H1 (cell line): ENCODE measurements around the gene CNGB1. TPM values are rescaled to one million over a fixed set of nuclear protein-coding genes. Genes with fewer than 3 reads are reported as not detected.
A peak's percentile ranks its signal among the peaks of the same experiment; 100 is the strongest.

ENCODE experiments used
- CTCF ChIA-PET: fragments of 300-600 bp; sonication (Branson Sonifier 250); formaldehyde crosslinking; loops from one replicate; lab custom pipeline; 2021; ENCODE audit not compliant: partially characterized antibody; lab: Charles Lee
- POLR2A ChIA-PET: fragments of 300-600 bp; sonication (Branson Sonifier 250); formaldehyde crosslinking; loops from one replicate; lab custom pipeline; 2021; ENCODE audit warnings: inconsistent platforms; ENCODE audit not compliant: partially characterized antibody; lab: Charles Lee
- DNase-seq, 2 experiments: peaks; one replicate each; pipeline versions ENCODE4 v3.0.0 to v3.0.0-alpha.2; 2010 to 2022; ENCODE audit warnings: low spot score in 2 of 2, low read depth in 1 of 2, mixed read lengths in 1 of 2
- FAIRE-seq: peaks from 2 replicates; lab custom pipeline; 2011; peaks lifted over from hg19 to GRCh38; lab: Jason Lieb, UNC
- H2AFZ ChIP-seq: 2 replicates; pipeline ENCODE4 v1.8.1; 2012; ENCODE audit warnings: low read length, inconsistent platforms
- H2AK5ac ChIP-seq: 2 replicates; pipeline ENCODE4 v1.6.1; 2013; ENCODE audit warnings: low read depth, low read length
- H2BK120ac ChIP-seq: replicated peaks from 2 replicates; pipeline ENCODE3; 2013; ENCODE audit warnings: low read depth, low read length, inconsistent platforms
- H2BK12ac ChIP-seq: 2 replicates; pipeline ENCODE4 v1.6.1; 2013; ENCODE audit warnings: low read depth, low read length
- H2BK15ac ChIP-seq: 2 replicates; pipeline ENCODE4 v1.6.1; 2013; ENCODE audit warnings: low read length
- H2BK20ac ChIP-seq: 2 replicates; pipeline ENCODE4 v1.6.1; 2013; ENCODE audit warnings: low read length
- H2BK5ac ChIP-seq: 2 replicates; pipeline ENCODE4 v1.6.1; 2013; ENCODE audit warnings: low read depth, low read length
- H3K14ac ChIP-seq: 2 replicates; pipeline ENCODE4 v1.6.1; 2013; ENCODE audit warnings: inconsistent platforms; ENCODE audit not compliant: insufficient read length
- H3K18ac ChIP-seq: 2 replicates; pipeline ENCODE4 v1.6.1; 2013; ENCODE audit warnings: low read length; ENCODE audit errors: extremely low read depth
- H3K23ac ChIP-seq: 2 replicates; pipeline ENCODE4 v1.6.1; 2013; ENCODE audit warnings: inconsistent platforms; ENCODE audit not compliant: insufficient read length
- H3K23me2 ChIP-seq: 2 replicates; pipeline ENCODE4 v1.6.1; 2013; ENCODE audit warnings: low read depth, low read length
- H3K27ac ChIP-seq: 2 replicates; pipeline ENCODE4 v1.6.1; 2011; ENCODE audit warnings: low read depth, low read length, inconsistent platforms
- H3K27me3 ChIP-seq, 4 experiments: replicated peaks in 1 of 4; 1 replicate in 1 of 4; 2 replicates in 3 of 4; pipeline versions ENCODE4 v1.6.1 to v1.8.1; 2011 to 2013; ENCODE audit warnings: low read length in 3 of 4, mild to moderate bottlenecking in 3 of 4, inconsistent platforms in 2 of 4, mixed read lengths in 2 of 4, moderate library complexity in 1 of 4; ENCODE audit not compliant: control insufficient read depth in 3 of 4, insufficient read depth in 3 of 4; ENCODE audit errors: extremely low read depth in 1 of 4
- H3K36me3 ChIP-seq, 4 experiments: 2 replicates each; pipeline versions ENCODE4 v1.6.1 to v1.8.1; 2011 to 2013; ENCODE audit warnings: mild to moderate bottlenecking in 4 of 4, low read length in 3 of 4, moderate library complexity in 2 of 4, control low read depth in 1 of 4, inconsistent platforms in 1 of 4; ENCODE audit not compliant: insufficient read depth in 4 of 4, control insufficient read depth in 2 of 4
- H3K4ac ChIP-seq: replicated peaks from 2 replicates; pipeline ENCODE3; 2013; ENCODE audit warnings: low read length, low read depth, mixed read lengths, inconsistent platforms; ENCODE audit not compliant: insufficient read length
- H3K4me1 ChIP-seq, 4 experiments: replicated peaks in 1 of 4; 1 replicate in 1 of 4; 2 replicates in 3 of 4; pipeline versions ENCODE4 v1.6.1 to v1.8.1; 2011 to 2013; ENCODE audit warnings: low read length in 3 of 4, inconsistent platforms in 2 of 4, mixed read lengths in 1 of 4; ENCODE audit not compliant: insufficient read depth in 4 of 4, control insufficient read depth in 3 of 4
- H3K4me2 ChIP-seq, 2 experiments: 2 replicates each; pipeline versions ENCODE4 v1.6.1 to v1.8.1; 2011 to 2013; ENCODE audit warnings: low read depth in 2 of 2, low read length in 2 of 2, control low read depth in 1 of 2, inconsistent platforms in 1 of 2, mild to moderate bottlenecking in 1 of 2; ENCODE audit not compliant: insufficient read depth in 1 of 2
- H3K4me3 ChIP-seq, 4 experiments: fragments of 200-600, 300-600 bp in 1 of 4; sonication (generic), shearing (Covaris generic), sonication (Bioruptor Twin) in 1 of 4; 2 replicates each; pipeline versions ENCODE4 v1.5.1 to v1.8.1; 2011 to 2016; ENCODE audit warnings: low read length in 4 of 4, low read depth in 3 of 4, control low read depth in 2 of 4, inconsistent platforms in 2 of 4, mild to moderate bottlenecking in 2 of 4, mixed read lengths in 1 of 4, moderate library complexity in 1 of 4; ENCODE audit not compliant: insufficient read depth in 2 of 4; ENCODE audit errors: extremely low read depth in 1 of 4
- H3K56ac ChIP-seq: replicated peaks from 2 replicates; pipeline ENCODE3; 2013; ENCODE audit warnings: low read depth, mild to moderate bottlenecking, mixed read lengths, low read length, inconsistent platforms; ENCODE audit not compliant: insufficient read length
- H3K79me1 ChIP-seq: 2 replicates; pipeline ENCODE4 v1.6.1; 2013; ENCODE audit warnings: low read depth, low read length, control low read depth
- H3K79me2 ChIP-seq, 2 experiments: 2 replicates each; pipeline versions ENCODE4 v1.6.1 to v1.8.1; 2012 to 2013; ENCODE audit warnings: low read length in 2 of 2, mild to moderate bottlenecking in 2 of 2, inconsistent platforms in 1 of 2; ENCODE audit not compliant: insufficient read depth in 2 of 2, control insufficient read depth in 1 of 2
- H3K9ac ChIP-seq, 4 experiments: replicated peaks in 1 of 4; 1 replicate in 1 of 4; 2 replicates in 3 of 4; pipeline versions ENCODE4 v1.6.1 to v1.8.1; 2011 to 2013; ENCODE audit warnings: low read depth in 3 of 4, low read length in 3 of 4, control low read depth in 2 of 4, mild to moderate bottlenecking in 2 of 4, moderate library complexity in 2 of 4, inconsistent platforms in 1 of 4; ENCODE audit errors: extremely low read depth in 1 of 4
- H3K9me3 ChIP-seq, 2 experiments: 2 replicates each; pipeline versions ENCODE4 v1.6.1 to v1.8.1; 2012 to 2013; ENCODE audit warnings: mild to moderate bottlenecking in 2 of 2, moderate library complexity in 2 of 2, control low read depth in 1 of 2, inconsistent platforms in 1 of 2, low read depth in 1 of 2, low read length in 1 of 2, mixed read lengths in 1 of 2; ENCODE audit not compliant: insufficient read depth in 2 of 2
- H4K20me1 ChIP-seq, 2 experiments: replicated peaks in 1 of 2; 2 replicates each; pipeline versions ENCODE3 to v1.8.1; 2011 to 2013; ENCODE audit warnings: inconsistent platforms in 2 of 2, low read length in 2 of 2, mild to moderate bottlenecking in 1 of 2; ENCODE audit not compliant: insufficient read depth in 2 of 2, control insufficient read depth in 1 of 2
- H4K5ac ChIP-seq: 2 replicates; pipeline ENCODE4 v1.6.1; 2013; ENCODE audit warnings: low read length, low read depth, mixed read lengths, inconsistent platforms; ENCODE audit not compliant: insufficient read length
- H4K8ac ChIP-seq: 2 replicates; pipeline ENCODE4 v1.8.0; 2013; ENCODE audit warnings: mild to moderate bottlenecking, moderate library complexity, low read length, inconsistent platforms; ENCODE audit not compliant: insufficient read depth; ENCODE audit errors: extremely low read depth
- H4K91ac ChIP-seq: replicated peaks from 2 replicates; pipeline ENCODE3; 2013; ENCODE audit warnings: low read length, mixed read lengths, inconsistent platforms; ENCODE audit not compliant: insufficient read length
- GABPA ChIP-seq: IDR thresholded peaks from 2 replicates; pipeline ENCODE4 v1.6.1; 2011; ENCODE audit warnings: mild to moderate bottlenecking, low read length, moderate library complexity, borderline replicate concordance; ENCODE audit not compliant: insufficient read depth
- JUND ChIP-seq: IDR thresholded peaks from 2 replicates; pipeline ENCODE4 v1.6.1; 2011; ENCODE audit warnings: mild to moderate bottlenecking, improper control_type of control experiment, low read length
- SP1 ChIP-seq: IDR thresholded peaks from 2 replicates; pipeline ENCODE4 v1.6.1; 2011; ENCODE audit warnings: low read depth, low read length
- WGBS, 2 experiments: shearing (Covaris generic) in 1 of 2; methylation state at CpG; one replicate each; pipeline versions ENCODE4 v1.1.6 to v1.1.7; 2013 to 2015; ENCODE audit warnings: low lambda C conversion rate in 2 of 2, mixed read lengths in 2 of 2, inconsistent platforms in 1 of 2, low coverage in 1 of 2, missing lambda C conversion rate in 1 of 2; ENCODE audit not compliant: insufficient replicate concordance in 2 of 2, insufficient coverage in 1 of 2, insufficient read length in 1 of 2; ENCODE audit errors: extremely low coverage in 1 of 2, missing lambda C conversion rate in 1 of 2; 5-methylcytosine and 5-hydroxymethylcytosine counted together
- polyA plus RNA-seq, 7 experiments: library from polyadenylated mRNA; depleted of rRNA in 3 of 7; stranded (reverse) in 5 of 7; unstranded in 2 of 7; fragments of >200 nt in 5 of 7; fragments of 200-250 nt in 2 of 7; gene quantifications; 1 replicate in 5 of 7; 2 replicates in 1 of 7; 4 replicates in 1 of 7; pipeline versions ENCODE4 v1.2.1 to v1.2.3, GENCODE V29; 2011 to 2013; ENCODE audit warnings: missing spikeins in 2 of 7, mixed read lengths in 2 of 7
- total RNA-seq: library from RNA; stranded (reverse); fragmentation: NEBNext Ultra II Directional; extraction: Animal tissue kit (Norgen Biotek cat#: 25700); gene quantifications from 2 replicates; pipeline ENCODE4 v1.2.1, GENCODE V29; 2021
- TF ChIP-seq, protein P1 (sequence below): IDR thresholded peaks from 2 replicates; pipeline ENCODE4 v1.6.1; 2012; ENCODE audit warnings: inconsistent platforms

The CNGB1 gene
- total and polyA plus RNA-seq, 2 of the 8 experiments (the other 6 are each of a cell fraction or from before 2014, with no cell fraction given): not detected

DNA sequence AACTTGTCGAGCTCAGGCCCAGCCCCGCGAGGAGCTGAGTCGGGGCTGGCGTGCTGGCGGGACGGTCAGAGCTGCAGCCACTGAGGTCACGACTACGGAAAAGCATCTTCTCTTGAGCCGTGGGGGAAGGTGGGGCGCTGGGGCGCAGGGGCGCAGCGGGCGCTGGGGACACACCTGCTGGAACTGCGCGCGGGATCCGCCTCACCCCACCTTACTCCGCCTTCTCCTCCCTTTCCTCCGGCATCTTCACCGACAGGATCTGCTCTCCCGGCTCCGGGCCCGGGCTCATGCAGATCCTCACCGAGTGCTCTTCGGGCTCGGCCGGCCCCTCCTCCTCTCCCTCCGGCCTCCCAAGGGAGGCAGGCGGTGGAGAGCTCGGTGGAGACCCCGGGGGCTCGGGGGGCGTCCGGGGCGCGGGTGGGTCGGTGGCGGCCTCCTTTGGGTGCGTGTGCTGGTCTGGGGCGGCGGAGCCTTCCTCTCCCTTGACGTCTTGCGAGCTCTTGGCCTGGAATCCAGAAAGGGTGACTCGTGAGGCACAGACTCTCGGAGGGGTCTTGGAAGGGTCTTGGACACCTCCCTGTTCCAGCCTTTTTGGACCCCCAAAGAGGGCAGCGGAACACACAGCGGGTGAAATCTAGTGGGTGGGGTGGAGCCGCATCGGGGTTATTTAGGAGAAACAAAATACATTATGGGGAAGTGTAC, 86.8 kb downstream of the CNGB1 start:
- Histone ChIP-seq H3K36me3 (no peaks in the 10 kb centered on the region), H3K79me2 (no peaks in the 10 kb centered on the region), H3K4me3 (peak overlapping the region in 3 of 4 experiments; percentile 11 to 53 (median 33); a peak in 5 of 8 replicates), H4K5ac (no peak overlapping the region), H3K9ac (no peak overlapping the region), H2AFZ (no peak overlapping the region; the same call in 1 of the 2 replicates), H3K18ac (peak overlapping the region; percentile 78), H3K9me3 (no peaks in the 10 kb centered on the region), H3K4me1 (peaks cover 0 to 11% (median 3%) of the 10 kb centered on the region in 4 experiments; a peak in 5 of 7 replicates), H3K4me2 (peak overlapping the region; percentile 57 to 73), H3K4ac (no peak overlapping the region), H2BK15ac (0 out of 2 replicates have a peak overlapping the region, but pooled peaks have one; percentile 46), H2BK120ac (no peak overlapping the region), H3K27me3 (peaks cover 0 to 5% (median under 1%) of the 10 kb centered on the region in 4 experiments; a peak in 3 of 7 replicates), H3K23me2 (no peaks in the 10 kb centered on the region; the same call in 1 of the 2 replicates), H3K79me1 (no peaks in the 10 kb centered on the region), H3K23ac (no peak overlapping the region), H3K27ac (no peak overlapping the region), H2AK5ac (no peak overlapping the region), H3K14ac (no peak overlapping the region), H4K20me1 (no peaks in the 10 kb centered on the region), H2BK5ac (no peak overlapping the region), H3K56ac (no peak overlapping the region), H2BK12ac (peak overlapping the region; percentile 92; the same call in 1 of the 2 replicates), H4K91ac (no peak overlapping the region), H2BK20ac (no peak overlapping the region), H4K8ac (no peak overlapping the region; the same call in 1 of the 2 replicates)
- 34% methylated on average over 21 of the region's 51 CpGs; no CpG with 5 or more reads in 1 of the 2 experiments for WGBS, 2 experiments
- CTCF ChIA-PET: interaction anchor here (0.6 to 3.1 kb wide), 13 partner anchors 11 to 114 kb away, joined by 3 to 15 read pairs (median 4); no protein-coding TSS in a partner anchor
- peak in 1 of 2 experiments; percentile 73 for DNase-seq
- TF ChIP-seq SP1: no peak
- no peak for TF ChIP-seq JUND
- TF ChIP-seq, protein P1, sequence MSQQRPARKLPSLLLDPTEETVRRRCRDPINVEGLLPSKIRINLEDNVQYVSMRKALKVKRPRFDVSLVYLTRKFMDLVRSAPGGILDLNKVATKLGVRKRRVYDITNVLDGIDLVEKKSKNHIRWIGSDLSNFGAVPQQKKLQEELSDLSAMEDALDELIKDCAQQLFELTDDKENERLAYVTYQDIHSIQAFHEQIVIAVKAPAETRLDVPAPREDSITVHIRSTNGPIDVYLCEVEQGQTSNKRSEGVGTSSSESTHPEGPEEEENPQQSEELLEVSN: 0 out of 2 replicates have a peak, but pooled peaks have one; percentile 27
- peak; percentile 25; the same call in 1 of the 2 replicates for TF ChIP-seq GABPA
- FAIRE-seq: no peak
- POLR2A ChIA-PET: interaction anchor here (0.8 to 1.6 kb wide), 3 partner anchors 8 to 74 kb away, joined by 3 to 4 read pairs (median 3); no protein-coding TSS in a partner anchor
